WERI-Rb-1 (cell line): ENCODE results near the gene LGR4.

Experiments used
- DNase-seq: peaks from one replicate; pipeline ENCODE4 v3.0.0-alpha.2; 2020
- H3K27ac ChIP-seq: fragments of 250-450 bp; sonication (Bioruptor Pico); 2 replicates; pipeline ENCODE4 v1.5.1; 2020; ENCODE audit warnings: mild to moderate bottlenecking, moderate library complexity
- H3K27me3 ChIP-seq: fragments of 250-450 bp; sonication (Bioruptor Pico); 2 replicates; pipeline ENCODE4 v1.5.1; 2021; ENCODE audit warnings: mild to moderate bottlenecking, low read depth, moderate library complexity; ENCODE audit not compliant: insufficient read depth, severe bottlenecking
- H3K36me3 ChIP-seq: fragments of 250-450 bp; sonication (Bioruptor Pico); 2 replicates; pipeline ENCODE4 v1.5.1; 2020; ENCODE audit warnings: mild to moderate bottlenecking, moderate library complexity
- H3K4me3 ChIP-seq: 2 replicates; pipeline ENCODE4 v1.5.1; 2011; ENCODE audit warnings: low read depth, mild to moderate bottlenecking, control low read depth, low read length
- H3K9me3 ChIP-seq: fragments of 250-450 bp; sonication (Bioruptor Pico); 2 replicates; pipeline ENCODE4 v1.5.1; 2021; ENCODE audit warnings: mild to moderate bottlenecking, moderate library complexity; ENCODE audit not compliant: severe bottlenecking
- CTCF ChIP-seq: IDR thresholded peaks from 2 replicates; pipeline ENCODE4 v1.5.1; 2011; ENCODE audit warnings: low read depth, mild to moderate bottlenecking, control low read depth, inconsistent platforms, low read length

Gene LGR4

GRCh38 chr11:27373392-27373791 is 99.2 kb downstream of the LGR4 start:
- DNase-seq: no peak
- Histone ChIP-seq H3K4me3 (no peak overlapping the region), H3K27me3 (no peaks in the 10 kb centered on the region), H3K27ac (no peak overlapping the region), H3K36me3 (no peaks in the 10 kb centered on the region), H3K9me3 (no peaks in the 10 kb centered on the region)
- no peak for TF ChIP-seq CTCF

DNA sequence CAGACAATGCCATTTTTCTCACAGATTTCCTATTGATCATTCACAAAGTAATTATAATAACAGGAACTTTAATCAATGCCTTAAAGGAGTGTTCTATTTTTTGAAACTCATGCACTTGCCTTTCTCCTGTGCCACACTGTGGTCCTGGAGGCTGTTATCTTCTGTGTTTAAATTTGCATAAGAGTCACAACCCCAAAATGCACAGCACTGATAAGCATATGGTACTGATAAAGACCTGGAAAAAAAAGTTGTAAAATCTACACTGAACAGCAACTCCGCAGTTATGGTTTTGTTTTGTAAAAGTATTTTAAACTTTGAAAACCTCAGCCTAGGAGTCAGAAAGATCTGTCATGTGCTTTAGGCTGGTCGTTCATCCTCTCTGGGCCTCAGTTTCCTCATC is 100.4 kb downstream of the LGR4 start:
- Histone ChIP-seq H3K9me3 (no peaks in the 10 kb centered on the region), H3K36me3 (no peaks in the 10 kb centered on the region), H3K4me3 (no peak overlapping the region), H3K27me3 (no peaks in the 10 kb centered on the region), H3K27ac (no peak overlapping the region)
- no peak for TF ChIP-seq CTCF
- no peak for DNase-seq

- H3K9me3 ChIP-seq: no peaks in the 10 kb centered on the region
- TF ChIP-seq CTCF: no peak
- no peak overlapping the region for H3K27ac ChIP-seq
- no peaks in the 10 kb centered on the region for H3K27me3 ChIP-seq
- H3K36me3 ChIP-seq: no peaks in the 10 kb centered on the region
- DNase-seq: no peak
- H3K4me3 ChIP-seq: no peak overlapping the region
Observed at GRCh38 chr11:27371489-27371888, 101.1 kb downstream of the LGR4 start.

GRCh38 chr11:27370374-27370773 is 102.2 kb downstream of the LGR4 start:
- Histone ChIP-seq H3K27ac (no peak overlapping the region), H3K36me3 (no peaks in the 10 kb centered on the region)
- TF ChIP-seq CTCF: no peak

GRCh38 chr11:27367881-27368280 is 104.7 kb downstream of the LGR4 start:
- Histone ChIP-seq H3K9me3 (no peaks in the 10 kb centered on the region), H3K27me3 (no peaks in the 10 kb centered on the region), H3K27ac (no peak overlapping the region), H3K4me3 (no peak overlapping the region), H3K36me3 (no peaks in the 10 kb centered on the region)
- TF ChIP-seq CTCF: no peak
- DNase-seq: no peak

More at GRCh38 chr11:27370374-27370773, 102.2 kb downstream of the LGR4 start:
- H3K9me3 ChIP-seq: no peaks in the 10 kb centered on the region
- H3K4me3 ChIP-seq: no peak overlapping the region
- no peak for DNase-seq
- no peaks in the 10 kb centered on the region for H3K27me3 ChIP-seq

DNA sequence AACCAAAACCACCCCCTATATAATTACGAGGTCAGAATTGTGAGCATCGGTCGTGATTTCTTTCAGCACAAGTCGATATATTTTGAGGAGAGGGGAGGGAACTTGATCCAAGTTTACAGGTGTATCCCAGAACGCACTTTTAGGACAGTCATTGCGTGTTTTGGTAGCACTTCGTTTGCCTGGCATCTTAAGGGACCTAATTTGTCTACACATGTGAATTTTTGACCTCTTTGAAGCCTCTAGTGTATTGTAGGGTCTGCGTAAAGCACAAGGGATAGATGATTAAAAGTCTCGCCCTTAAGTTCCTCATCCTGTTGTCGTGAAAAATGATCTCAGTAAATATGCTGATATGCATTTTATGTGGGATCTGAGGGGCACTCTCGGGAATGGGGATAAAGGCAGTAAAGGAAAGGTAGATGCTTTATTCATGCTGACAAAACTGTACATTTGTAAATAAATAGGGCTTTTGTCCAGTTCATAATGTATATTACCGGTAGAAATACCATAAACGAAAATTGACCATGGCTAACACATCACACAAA is 108.9 kb downstream of the LGR4 start:
- TF ChIP-seq CTCF: no peak
- peak overlapping the region; percentile 83 for H3K4me3 ChIP-seq
- no peaks in the 10 kb centered on the region for H3K27me3 ChIP-seq
- H3K9me3 ChIP-seq: no peaks in the 10 kb centered on the region
- H3K27ac ChIP-seq: peak overlapping the region; percentile 88
- peaks cover 6% of the 10 kb centered on the region; the same call in 1 of the 2 replicates for H3K36me3 ChIP-seq
- no peak for DNase-seq
